ENCODE results near the gene CSF2RB.

DNA sequence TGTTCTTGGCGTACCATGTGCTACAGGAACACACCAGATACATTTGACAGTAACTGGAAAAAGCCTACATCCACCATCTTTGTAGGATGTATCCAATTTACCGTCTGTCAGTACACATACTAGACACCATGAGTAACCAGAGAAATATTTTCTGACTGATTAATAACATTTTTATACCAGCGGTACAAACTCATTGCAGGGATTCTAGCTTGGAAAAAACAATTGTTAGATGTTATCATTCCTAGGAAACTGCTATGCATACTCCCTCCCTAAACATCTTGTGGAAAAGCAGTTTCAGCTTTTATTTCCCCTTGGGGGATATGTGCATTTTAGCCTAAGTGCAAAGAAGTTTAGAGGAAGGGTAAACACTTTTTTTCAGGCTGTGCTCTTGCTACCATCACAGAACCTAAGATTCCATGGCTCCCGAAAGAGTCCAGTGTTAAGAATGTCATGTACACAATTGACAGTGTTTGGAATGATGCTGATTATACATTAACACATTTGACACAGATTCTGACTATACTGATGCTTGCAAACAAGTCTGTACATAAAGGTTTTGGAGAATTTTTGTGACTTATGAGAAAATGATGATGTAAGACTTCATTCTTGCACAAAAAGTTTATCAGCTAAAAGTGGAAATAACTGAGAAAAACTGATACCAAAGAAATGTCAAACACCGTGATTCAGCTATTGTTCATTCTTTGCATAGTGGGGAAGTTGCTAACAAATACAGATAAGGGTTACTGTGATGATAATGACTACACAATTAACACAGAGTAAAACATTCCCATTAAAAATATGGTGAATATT lies 28.9 kb upstream of the CSF2RB start:
- no peak for TF ChIP-seq POLR2A (IDR thresholded peaks at IDR 0.05; ENCODE audit: low read length)
- TF ChIP-seq GATA1 (IDR thresholded peaks at IDR 0.05; ENCODE audit: low read depth, low read length), result no peak
